ENCODE results near the gene ENO2. TPM values are rescaled to one million over a fixed set of nuclear protein-coding genes. Genes with fewer than 3 reads are reported as not detected.
A peak's percentile ranks its signal among the peaks of the same experiment; 100 is the strongest.

ENO2 gene
- total RNA-seq, 1 experiment from 2014 or later, result 12.4 TPM

DNA sequence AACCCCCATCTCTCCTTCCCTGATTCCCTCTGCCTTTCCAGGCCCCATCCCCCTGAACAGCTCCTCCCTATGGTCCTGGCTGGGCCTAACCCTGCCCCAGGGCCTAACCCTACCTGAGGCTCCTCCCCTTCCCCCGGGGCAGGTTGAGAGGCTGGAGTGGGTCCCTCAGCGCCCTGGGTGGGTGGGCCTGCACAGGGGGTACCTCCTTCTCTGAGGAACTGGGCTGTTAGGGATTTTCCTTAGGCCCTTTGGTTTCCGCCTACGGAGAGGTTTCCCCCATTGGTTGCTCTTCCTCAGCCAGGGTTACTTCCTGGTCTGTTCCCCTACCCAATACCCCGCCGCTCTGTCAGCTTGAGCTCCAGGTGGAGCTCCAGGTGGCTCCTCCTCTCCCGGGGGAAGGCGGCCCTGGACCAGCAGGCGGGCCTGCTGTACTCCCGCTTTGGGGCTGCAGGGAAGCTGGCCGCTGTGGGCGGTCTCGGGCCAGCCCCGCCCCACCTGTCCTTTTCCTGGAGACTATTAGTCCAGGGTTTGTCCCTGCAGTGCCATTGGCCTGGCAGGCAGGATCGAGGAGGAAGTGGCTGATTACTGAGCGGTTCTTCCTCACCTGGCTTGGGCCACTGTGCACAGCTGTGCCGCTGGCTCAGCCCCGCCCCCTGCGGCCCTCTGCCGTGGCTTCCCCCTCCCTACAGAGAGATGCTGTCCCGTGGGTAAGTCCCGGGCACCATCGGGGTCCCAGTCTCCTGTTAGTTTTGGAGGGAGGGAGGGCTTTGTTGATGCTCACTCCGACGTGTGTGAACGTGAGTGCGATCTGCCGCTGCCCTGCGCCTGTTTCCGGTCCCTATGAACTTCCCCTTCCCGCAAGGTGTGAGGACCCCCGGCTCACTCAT, 31.9 kb downstream of the ENO2 start:
- DNase-seq (ENCODE audit: extremely low read depth, low read depth), result peak; percentile 55

- no peak for DNase-seq (ENCODE audit: extremely low read depth, low read depth)
Observed at GRCh38 chr12:6946920-6947374, 32.6 kb downstream of the ENO2 start.

- DNase-seq (ENCODE audit: extremely low read depth, low read depth), result no peak
Observed at GRCh38 chr12:6947615-6948014, 33.2 kb downstream of the ENO2 start.

DNA sequence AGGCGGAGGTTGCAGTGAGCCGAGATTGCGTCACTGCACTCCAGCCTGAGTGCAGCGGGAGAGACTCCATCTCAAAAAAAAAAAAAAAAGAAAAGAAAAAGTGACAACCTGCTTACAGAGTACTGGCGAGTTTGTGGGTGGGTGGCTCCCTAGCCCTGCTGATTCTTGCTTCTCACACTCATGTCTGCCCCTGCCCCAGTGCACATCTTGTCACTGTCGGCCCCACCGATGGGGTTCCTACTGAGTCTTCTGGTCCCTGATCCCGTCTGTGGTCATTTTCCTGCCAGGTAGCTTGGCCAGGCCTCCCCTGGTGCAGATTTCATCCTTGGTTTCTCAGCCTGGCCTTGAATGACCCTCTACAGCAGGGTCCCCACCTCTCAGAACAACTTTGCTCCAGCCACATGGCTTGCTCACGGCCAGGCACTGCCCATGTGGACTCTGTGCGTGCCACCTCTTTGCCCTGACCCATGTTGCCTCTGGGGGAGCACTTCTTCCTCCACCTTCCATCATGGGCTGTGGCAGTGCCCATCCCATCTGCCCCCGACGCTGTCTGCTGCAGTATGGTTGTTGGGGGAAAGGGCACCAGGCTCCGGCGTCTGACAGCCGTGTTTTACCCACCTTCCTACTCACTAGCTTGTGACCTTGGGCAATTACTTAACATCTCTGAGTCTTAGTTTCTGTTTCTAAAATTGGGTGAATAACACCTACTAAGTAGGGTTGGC, 34.7 kb downstream of the ENO2 start:
- DNase-seq (ENCODE audit: extremely low read depth, low read depth), result no peak

DNA sequence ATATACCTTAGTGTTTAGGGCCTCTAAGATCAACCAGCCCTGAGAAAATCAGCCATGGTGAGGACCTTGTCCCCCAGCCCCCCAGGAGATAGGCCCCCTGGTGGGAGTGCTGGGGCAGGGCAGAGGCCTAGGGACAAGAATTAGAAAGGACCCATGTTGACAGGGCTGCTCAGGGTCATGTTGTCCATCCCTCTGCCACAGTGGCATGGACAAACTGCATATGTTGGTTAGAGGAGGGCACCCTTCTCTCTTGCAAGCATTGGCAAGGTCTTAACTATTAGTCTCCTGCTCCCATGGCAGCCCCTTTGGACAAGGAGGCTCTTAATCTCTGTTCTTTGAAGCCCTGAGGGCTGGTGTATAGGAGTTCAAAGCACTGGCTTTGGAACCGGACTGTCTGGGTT, 36.0 kb downstream of the ENO2 start:
- DNase-seq (ENCODE audit: extremely low read depth, low read depth), result no peak

DNA sequence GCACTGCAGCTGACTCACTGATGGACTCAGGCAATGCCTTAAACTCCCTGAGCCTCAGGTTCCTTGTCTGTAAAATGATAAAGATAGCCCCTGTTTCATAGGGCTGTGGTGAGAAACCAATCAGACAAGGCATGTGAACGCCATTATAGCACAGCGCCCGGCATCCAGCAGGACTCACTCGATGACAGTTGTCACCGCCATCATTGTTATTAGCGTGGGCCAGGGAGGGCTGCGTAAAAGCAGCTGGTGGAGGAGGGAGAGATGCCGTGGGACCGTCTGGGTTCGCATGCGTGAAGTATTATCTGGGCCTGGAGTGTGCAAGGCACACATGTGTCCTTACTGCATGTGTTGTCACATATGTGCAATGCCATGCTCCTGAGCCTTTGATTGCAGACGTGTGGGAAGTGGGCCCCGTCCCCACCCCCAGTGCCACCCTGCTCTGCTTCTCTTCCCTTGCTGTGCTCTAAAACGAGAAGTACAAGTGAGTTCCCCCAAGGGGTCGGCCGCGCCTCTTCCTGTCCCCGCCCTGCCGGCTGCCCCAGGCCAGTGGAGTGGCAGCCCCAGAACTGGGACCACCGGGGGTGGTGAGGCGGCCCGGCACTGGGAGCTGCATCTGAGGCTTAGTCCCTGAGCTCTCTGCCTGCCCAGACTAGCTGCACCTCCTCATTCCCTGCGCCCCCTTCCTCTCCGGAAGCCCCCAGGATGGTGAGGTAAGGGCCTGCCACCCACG, 36.6 kb downstream of the ENO2 start, which contains the start of gene PTPN6:
TSS of gene PTPN6 (plus strand) at position 546 of the 730 bp plus-strand sequence. CDS start at position 703, 157 bp downstream.
- no peak for DNase-seq (ENCODE audit: extremely low read depth, low read depth)

GRCh38 chr12:6951551-6952120, 37.3 kb downstream of the ENO2 start:
- no peak for DNase-seq (ENCODE audit: extremely low read depth, low read depth)

DNA sequence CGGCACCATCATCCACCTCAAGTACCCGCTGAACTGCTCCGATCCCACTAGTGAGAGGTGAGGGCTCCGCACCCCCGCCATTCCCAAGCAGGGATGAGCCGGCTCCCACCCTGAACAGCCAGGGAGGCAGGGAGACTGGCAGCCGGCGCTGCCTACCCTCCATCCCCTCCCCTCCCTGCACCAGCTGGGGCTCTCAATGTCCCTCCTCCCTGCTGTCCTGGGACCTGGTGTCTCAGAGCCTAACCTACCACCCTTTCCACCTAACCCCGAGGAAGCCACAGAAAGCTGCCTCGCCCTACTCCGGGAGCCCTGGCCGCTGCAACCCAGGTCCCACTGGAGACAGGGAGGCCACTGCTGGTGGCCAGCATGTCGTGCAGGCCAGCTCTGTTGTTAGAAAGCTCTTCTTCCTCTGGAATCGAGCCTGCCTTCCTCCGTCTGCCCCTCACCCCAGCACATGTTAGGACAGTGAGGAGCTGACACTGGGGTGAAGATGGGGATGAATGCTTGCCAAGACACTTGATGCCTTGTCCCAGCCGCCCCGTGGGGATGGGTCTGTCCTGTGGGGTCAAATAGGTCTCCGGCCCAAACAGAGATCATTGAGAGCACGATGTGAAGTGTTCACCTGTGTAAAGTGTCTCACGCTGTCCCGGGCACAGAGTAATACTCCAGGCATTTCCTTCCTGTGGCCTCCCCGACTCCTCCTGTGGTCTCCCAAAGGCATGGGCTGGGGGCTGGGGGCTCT, 37.9 kb downstream of the ENO2 start:
- DNase-seq (ENCODE audit: extremely low read depth, low read depth), result no peak

- DNase-seq (ENCODE audit: extremely low read depth, low read depth), result no peak
Observed at GRCh38 chr12:6952863-6953441, 38.6 kb downstream of the ENO2 start.

DNA sequence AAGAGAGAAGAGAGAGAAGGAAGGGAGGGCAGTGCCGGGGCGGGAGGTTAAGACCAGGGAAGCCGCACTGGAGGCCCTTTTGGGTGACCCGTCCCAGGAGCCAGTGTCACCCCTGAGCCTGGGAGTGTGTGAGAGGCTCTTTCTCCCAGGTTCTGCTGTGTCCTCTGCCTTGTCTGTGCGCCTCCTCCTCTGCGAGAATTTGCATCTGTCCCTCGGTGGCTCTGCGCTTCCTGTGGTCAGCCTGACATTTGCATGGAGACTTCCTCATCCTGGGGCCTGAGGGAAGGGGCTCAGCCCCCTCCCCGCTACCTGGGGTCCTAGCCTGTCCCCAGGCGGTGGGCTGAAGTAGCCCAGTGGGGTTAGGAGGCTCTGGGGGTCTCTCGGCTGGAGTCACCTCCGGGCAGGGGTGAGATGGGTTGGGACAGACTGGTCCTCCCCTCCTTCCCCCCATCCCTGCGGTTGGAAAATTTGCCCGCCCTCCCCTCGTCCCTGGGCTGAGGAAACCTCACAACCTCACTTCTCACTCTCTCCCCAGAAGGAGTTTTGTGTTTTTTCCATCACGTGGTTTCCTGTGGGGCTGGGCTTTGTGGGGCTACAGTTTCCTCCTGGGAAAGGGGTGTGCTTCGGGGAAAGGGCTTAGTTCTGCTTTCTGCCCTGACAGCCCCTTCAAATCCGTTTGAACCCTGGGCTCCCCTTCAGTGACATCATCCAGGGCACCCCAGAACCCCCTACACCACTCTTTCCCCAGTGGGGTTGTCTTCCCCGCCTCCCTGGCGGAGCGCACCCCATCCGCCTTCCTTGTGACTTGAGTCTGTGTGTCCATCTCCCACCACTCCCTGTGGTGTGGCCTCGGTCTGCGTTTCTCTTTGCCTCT, 39.3 kb downstream of the ENO2 start:
- no peak for DNase-seq (ENCODE audit: extremely low read depth, low read depth)

GRCh38 chr12:6954316-6955107, 40.1 kb downstream of the ENO2 start:
- DNase-seq (ENCODE audit: extremely low read depth, low read depth), result no peak

DNA sequence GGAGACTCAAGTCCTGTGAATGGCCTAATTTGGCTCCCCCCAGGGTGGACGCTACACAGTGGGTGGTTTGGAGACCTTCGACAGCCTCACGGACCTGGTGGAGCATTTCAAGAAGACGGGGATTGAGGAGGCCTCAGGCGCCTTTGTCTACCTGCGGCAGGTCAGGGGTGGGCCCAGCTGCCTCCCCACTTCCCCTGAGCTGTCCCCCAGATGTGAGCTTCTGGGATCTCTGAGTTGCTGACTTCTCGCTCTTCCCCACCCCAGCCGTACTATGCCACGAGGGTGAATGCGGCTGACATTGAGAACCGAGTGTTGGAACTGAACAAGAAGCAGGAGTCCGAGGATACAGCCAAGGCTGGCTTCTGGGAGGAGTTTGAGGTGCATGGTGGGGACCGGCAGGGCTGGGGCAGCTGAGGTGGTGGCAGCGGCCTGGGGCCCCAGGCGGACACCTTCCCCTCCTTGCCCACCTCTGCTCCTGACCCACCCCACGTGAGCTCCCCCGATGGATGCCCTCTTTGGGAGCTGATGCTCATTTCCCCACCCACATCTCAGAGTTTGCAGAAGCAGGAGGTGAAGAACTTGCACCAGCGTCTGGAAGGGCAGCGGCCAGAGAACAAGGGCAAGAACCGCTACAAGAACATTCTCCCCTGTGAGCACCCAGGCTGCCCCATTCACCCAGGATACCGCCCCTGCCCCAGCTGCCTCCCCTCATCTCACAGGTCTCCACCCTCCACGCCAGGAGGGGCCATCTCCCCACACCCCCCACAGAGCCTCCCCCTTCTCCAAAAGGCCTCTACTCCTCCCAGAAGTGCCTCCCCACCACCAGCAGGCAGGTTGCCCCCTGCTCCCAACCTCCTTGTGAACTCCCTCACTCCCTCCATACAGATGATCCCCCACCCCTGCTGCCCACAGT, 41.0 kb downstream of the ENO2 start:
- no peak for DNase-seq (ENCODE audit: extremely low read depth, low read depth)

GRCh38 chr12:6956021-6956727, 41.8 kb downstream of the ENO2 start:
- DNase-seq (ENCODE audit: extremely low read depth, low read depth), result no peak

GRCh38 chr12:6957151-6957701, 42.8 kb downstream of the ENO2 start:
- DNase-seq (ENCODE audit: extremely low read depth, low read depth), result no peak

DNA sequence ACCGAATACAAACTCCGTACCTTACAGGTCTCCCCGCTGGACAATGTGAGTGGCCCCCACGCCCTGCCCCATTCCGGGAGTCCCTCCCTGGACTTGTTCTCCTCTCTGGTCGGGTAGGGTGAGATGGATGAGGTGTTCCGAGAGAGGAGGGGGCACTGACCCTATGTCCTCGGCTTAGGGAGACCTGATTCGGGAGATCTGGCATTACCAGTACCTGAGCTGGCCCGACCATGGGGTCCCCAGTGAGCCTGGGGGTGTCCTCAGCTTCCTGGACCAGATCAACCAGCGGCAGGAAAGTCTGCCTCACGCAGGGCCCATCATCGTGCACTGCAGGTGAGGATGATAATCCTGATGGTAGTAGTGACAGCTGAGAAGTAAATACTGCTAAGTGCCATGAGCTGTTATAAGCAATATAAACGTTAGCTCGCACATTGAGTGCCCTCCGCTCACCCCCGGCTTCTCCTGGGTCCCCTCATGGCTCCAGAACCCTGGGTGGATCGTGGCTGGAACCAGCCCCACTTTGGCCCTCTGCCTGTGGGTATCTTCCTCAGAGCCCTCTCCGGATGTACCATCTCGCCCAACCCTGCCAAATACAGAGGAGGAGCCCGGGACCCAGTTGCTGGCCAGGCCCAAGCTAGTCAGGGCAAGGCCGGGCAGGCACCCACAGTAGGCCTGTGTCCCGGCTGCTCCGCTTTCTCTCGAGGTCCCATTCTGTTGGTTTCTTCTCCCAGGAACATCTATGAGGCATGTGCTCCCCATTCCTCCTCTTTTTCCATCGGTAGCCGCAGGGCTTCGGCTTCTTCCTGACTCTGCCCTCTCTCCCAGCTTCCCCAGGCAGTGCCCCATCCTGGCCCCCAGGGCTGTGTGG, 43.6 kb downstream of the ENO2 start:
- DNase-seq (ENCODE audit: extremely low read depth, low read depth), result no peak

Data from NCI-H460 (cell line).